GF-D8 (cell line): ENCODE measurements around the gene CETN3.

ENCODE experiments used
- DNase-seq: peaks from one replicate; lab custom pipeline; 2025; lab: John Stamatoyannopoulos, UW

CETN3 gene

GRCh38 chr5:90409318-90410177, at the start of gene CETN3:
Gene CETN3 (minus strand): TSS chr5:90409756. CDS start chr5:90409661, 95 bp downstream.
- peak; percentile 70 for DNase-seq

GRCh38 chr5:90446961-90447360, 37.4 kb upstream of the CETN3 start:
- no peak for DNase-seq

- DNase-seq: no peak
These were observed 31.1 kb upstream of the CETN3 start for GRCh38 chr5:90440644-90441043.

GRCh38 chr5:90438100-90438499, 28.5 kb upstream of the CETN3 start:
- DNase-seq: no peak

- no peak for DNase-seq
These were observed 28.1 kb upstream of the CETN3 start for GRCh38 chr5:90437663-90438062.

GRCh38 chr5:90434116-90434714, 24.7 kb upstream of the CETN3 start:
- DNase-seq: no peak

GRCh38 chr5:90424245-90424644, 14.7 kb upstream of the CETN3 start:
- no peak for DNase-seq

- DNase-seq: no peak
These were observed 11.6 kb upstream of the CETN3 start for GRCh38 chr5:90421136-90421535.

GRCh38 chr5:90418214-90418613, 8.7 kb upstream of the CETN3 start:
- DNase-seq: no peak

- DNase-seq: no peak
These were observed 714 bp upstream of the CETN3 start for GRCh38 chr5:90410178-90410762.

- no peak for DNase-seq
These were observed 812 bp downstream of the CETN3 start for GRCh38 chr5:90408571-90409317.

GRCh38 chr5:90406466-90406865, 3.1 kb downstream of the CETN3 start:
- DNase-seq: no peak

GRCh38 chr5:90402521-90403255, 6.9 kb downstream of the CETN3 start:
- DNase-seq: no peak

GRCh38 chr5:90399251-90399650, 10.3 kb downstream of the CETN3 start:
- no peak for DNase-seq

GRCh38 chr5:90398726-90399125, 10.8 kb downstream of the CETN3 start:
- no peak for DNase-seq

GRCh38 chr5:90395005-90395404, 14.6 kb downstream of the CETN3 start:
- DNase-seq: no peak

- DNase-seq: no peak
These were observed 18.6 kb downstream of the CETN3 start for GRCh38 chr5:90390928-90391327.

GRCh38 chr5:90390326-90390725, 19.2 kb downstream of the CETN3 start:
- no peak for DNase-seq

GRCh38 chr5:90387508-90387907, 22.0 kb downstream of the CETN3 start:
- no peak for DNase-seq

- DNase-seq: peak; percentile 1
These were observed 23.4 kb downstream of the CETN3 start for GRCh38 chr5:90386099-90386710.

GRCh38 chr5:90384389-90384788, 25.2 kb downstream of the CETN3 start:
- no peak for DNase-seq
